Measurements from ENCODE around the gene ASIC5.

DNA sequence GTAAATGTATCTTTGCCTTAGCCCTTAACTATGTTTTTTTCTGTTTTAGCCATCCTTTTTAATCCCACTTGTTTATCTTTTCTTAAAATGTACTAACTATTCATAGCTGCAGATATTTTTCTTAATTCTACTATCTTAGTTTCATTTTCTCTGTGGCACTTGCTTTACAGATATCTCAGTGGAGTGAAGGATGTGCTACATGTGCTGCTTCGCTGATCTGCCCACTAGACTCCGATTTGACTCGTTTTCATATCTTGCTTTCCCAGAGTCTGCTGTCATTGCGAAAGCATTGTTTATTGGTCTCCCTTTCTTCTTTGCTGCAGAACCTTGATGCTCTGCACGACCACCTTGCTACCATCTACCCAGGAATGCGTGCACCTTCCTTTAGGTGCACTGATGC is 76.7 kb downstream of the ASIC5 start:
- TF ChIP-seq, protein P1, sequence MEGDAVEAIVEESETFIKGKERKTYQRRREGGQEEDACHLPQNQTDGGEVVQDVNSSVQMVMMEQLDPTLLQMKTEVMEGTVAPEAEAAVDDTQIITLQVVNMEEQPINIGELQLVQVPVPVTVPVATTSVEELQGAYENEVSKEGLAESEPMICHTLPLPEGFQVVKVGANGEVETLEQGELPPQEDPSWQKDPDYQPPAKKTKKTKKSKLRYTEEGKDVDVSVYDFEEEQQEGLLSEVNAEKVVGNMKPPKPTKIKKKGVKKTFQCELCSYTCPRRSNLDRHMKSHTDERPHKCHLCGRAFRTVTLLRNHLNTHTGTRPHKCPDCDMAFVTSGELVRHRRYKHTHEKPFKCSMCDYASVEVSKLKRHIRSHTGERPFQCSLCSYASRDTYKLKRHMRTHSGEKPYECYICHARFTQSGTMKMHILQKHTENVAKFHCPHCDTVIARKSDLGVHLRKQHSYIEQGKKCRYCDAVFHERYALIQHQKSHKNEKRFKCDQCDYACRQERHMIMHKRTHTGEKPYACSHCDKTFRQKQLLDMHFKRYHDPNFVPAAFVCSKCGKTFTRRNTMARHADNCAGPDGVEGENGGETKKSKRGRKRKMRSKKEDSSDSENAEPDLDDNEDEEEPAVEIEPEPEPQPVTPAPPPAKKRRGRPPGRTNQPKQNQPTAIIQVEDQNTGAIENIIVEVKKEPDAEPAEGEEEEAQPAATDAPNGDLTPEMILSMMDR (IDR thresholded peaks at IDR 0.05) = no peak
- TF ChIP-seq POLR2AphosphoS5 (IDR thresholded peaks at IDR 0.05; ENCODE audit: low read depth, low read length) (no peak), SIN3A (IDR thresholded peaks at IDR 0.05; ENCODE audit: borderline replicate concordance, insufficient read depth, low read depth, low read length) (no peak)
